SK-N-SH treated with all-trans-retinoic acid at 6 μM for 48 hours (cell line): ENCODE results near the gene SLCO3A1.

Experiments
- ATAC-seq: fragments of 200-7000 bp; cut with Tn5 transposase; 3 replicates; pipeline ENCODE4 v1.9.1; 2020; ENCODE audit warnings: mild to moderate bottlenecking, moderate library complexity
- ARNTL ChIP-seq: fragments of 450-650 bp; formaldehyde crosslinking; IDR thresholded peaks from 2 replicates; pipeline ENCODE4 v1.5.0; 2020; ENCODE audit warnings: low read depth, mild to moderate bottlenecking, moderate library complexity, borderline replicate concordance
- BACH2 ChIP-seq: fragments of 250-450 bp; sonication (Bioruptor Pico); IDR thresholded peaks from 2 replicates; pipeline ENCODE4 v1.9.0; 2021; ENCODE audit warnings: mild to moderate bottlenecking, borderline replicate concordance
- CREB5 ChIP-seq: fragments of 250-450 bp; sonication (Bioruptor Pico); IDR thresholded peaks from 2 replicates; pipeline ENCODE4 v1.5.1; 2020; ENCODE audit warnings: low read depth, mild to moderate bottlenecking, moderate library complexity
- CSDC2 ChIP-seq: fragments of 250-450 bp; sonication (Bioruptor Pico); IDR thresholded peaks from 2 replicates; pipeline ENCODE4 v1.5.0; 2020; ENCODE audit warnings: mild to moderate bottlenecking, moderate library complexity
- ESRRG ChIP-seq: fragments of 250-450 bp; sonication (Bioruptor Pico); IDR thresholded peaks from 2 replicates; pipeline ENCODE4 v1.6.1; 2021; ENCODE audit warnings: mild to moderate bottlenecking
- GLIS3 ChIP-seq: fragments of 250-450 bp; sonication (Bioruptor Pico); IDR thresholded peaks from 2 replicates; pipeline ENCODE4 v1.5.0; 2020; ENCODE audit warnings: mild to moderate bottlenecking, moderate library complexity
- ISL1 ChIP-seq: fragments of 250-450 bp; sonication (Bioruptor Pico); IDR thresholded peaks from 2 replicates; pipeline ENCODE4 v2.1.2; 2022; ENCODE audit warnings: mild to moderate bottlenecking, moderate library complexity
- OSR1 ChIP-seq: fragments of 250-450 bp; sonication (Bioruptor Pico); IDR thresholded peaks from 2 replicates; pipeline ENCODE4 v1.8.0; 2022; ENCODE audit warnings: moderate library complexity, mild to moderate bottlenecking, inconsistent platforms
- PPARA ChIP-seq: fragments of 250-450 bp; sonication (Bioruptor Pico); IDR thresholded peaks from 2 replicates; pipeline ENCODE4 v1.5.0; 2020; ENCODE audit warnings: mild to moderate bottlenecking, borderline replicate concordance
- RARB ChIP-seq: fragments of 250-450 bp; sonication (Bioruptor Pico); IDR thresholded peaks from 2 replicates; pipeline ENCODE4 v1.8.0; 2021; ENCODE audit warnings: mild to moderate bottlenecking, moderate library complexity
- SNAI2 ChIP-seq: fragments of 250-450 bp; sonication (Bioruptor Pico); IDR thresholded peaks from 2 replicates; pipeline ENCODE4 v1.5.0; 2020; ENCODE audit warnings: mild to moderate bottlenecking, moderate library complexity
- TCF4 ChIP-seq: fragments of 250-450 bp; sonication (Bioruptor Pico); IDR thresholded peaks from 2 replicates; pipeline ENCODE4 v1.8.0; 2021; ENCODE audit warnings: mild to moderate bottlenecking, moderate library complexity, borderline replicate concordance
- TOX ChIP-seq: fragments of 250-450 bp; sonication (Bioruptor Pico); IDR thresholded peaks from 2 replicates; pipeline ENCODE4 v1.8.0; 2021; ENCODE audit warnings: mild to moderate bottlenecking, moderate library complexity, borderline replicate concordance
- TSHZ2 ChIP-seq: fragments of 250-450 bp; sonication (Bioruptor Pico); IDR thresholded peaks from 2 replicates; pipeline ENCODE4 v1.5.0; 2020; ENCODE audit warnings: mild to moderate bottlenecking, moderate library complexity
- ZC3H10 ChIP-seq: fragments of 250-450 bp; sonication (Bioruptor Pico); IDR thresholded peaks from 2 replicates; pipeline ENCODE4 v1.5.1; 2021; ENCODE audit warnings: mild to moderate bottlenecking, moderate library complexity
- ZFP3 ChIP-seq: fragments of 250-450 bp; sonication (Bioruptor Pico); IDR thresholded peaks from 2 replicates; pipeline ENCODE4 v1.5.0; 2020; ENCODE audit warnings: mild to moderate bottlenecking, moderate library complexity
- ZFP30 ChIP-seq: fragments of 450-650 bp; formaldehyde crosslinking; IDR thresholded peaks from 2 replicates; pipeline ENCODE4 v1.5.0; 2022; ENCODE audit warnings: mild to moderate bottlenecking, moderate library complexity
- ZNF565 ChIP-seq: fragments of 450-650 bp; formaldehyde crosslinking; conservative IDR thresholded peaks from 2 replicates; pipeline ENCODE4 v1.5.0; 2020; ENCODE audit warnings: low read depth, mild to moderate bottlenecking, moderate library complexity
- ZNF70 ChIP-seq: fragments of 450-650 bp; formaldehyde crosslinking; IDR thresholded peaks from 2 replicates; pipeline ENCODE4 v1.5.0; 2020; ENCODE audit warnings: mild to moderate bottlenecking, moderate library complexity
- ZNF8 ChIP-seq: fragments of 450-650 bp; formaldehyde crosslinking; IDR thresholded peaks from 2 replicates; pipeline ENCODE4 v1.5.0; 2020; ENCODE audit warnings: mild to moderate bottlenecking, moderate library complexity
- TF ChIP-seq, protein P1 (sequence below): fragments of 250-450 bp; sonication (Bioruptor Pico); IDR thresholded peaks from 2 replicates; pipeline ENCODE4 v1.8.0; 2021; ENCODE audit warnings: low read depth, mild to moderate bottlenecking, moderate library complexity, borderline replicate concordance
- TF ChIP-seq, protein P2 (sequence below): fragments of 250-450 bp; sonication (Bioruptor Pico); IDR thresholded peaks from 2 replicates; pipeline ENCODE4 v1.5.1; 2021; ENCODE audit warnings: mild to moderate bottlenecking, moderate library complexity

The SLCO3A1 gene

DNA sequence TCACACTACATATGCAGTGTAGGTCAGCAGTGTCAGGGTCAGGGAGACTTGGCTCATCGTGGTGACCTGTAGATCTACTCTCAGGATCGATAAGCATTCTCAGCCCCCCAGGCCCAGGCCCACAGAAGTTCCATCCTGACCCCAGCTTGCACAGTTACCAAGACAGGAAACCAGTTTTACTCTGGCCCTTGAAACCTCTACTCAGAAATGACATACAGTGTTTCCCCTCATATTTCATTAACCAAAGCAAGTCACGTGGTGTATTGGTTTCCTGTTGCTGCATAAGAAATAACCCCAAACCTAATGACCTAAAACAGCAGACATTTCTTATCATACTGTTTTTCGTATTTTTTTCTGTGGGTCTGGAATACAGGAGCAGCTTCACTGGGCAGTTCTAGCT, 242.2 kb downstream of the SLCO3A1 start:
- TF ChIP-seq TCF4 (no peak), OSR1 (no peak), ZNF70 (no peak), ZNF8 (CRISPR knock-in tag) (no peak), SNAI2 (no peak), TOX (CRISPR knock-in tag) (no peak), GLIS3 (CRISPR knock-in tag) (no peak), ARNTL (CRISPR knock-in tag) (no peak), BACH2 (CRISPR knock-in tag) (no peak), ZFP30 (no peak), TSHZ2 (CRISPR knock-in tag) (no peak), RARB (CRISPR knock-in tag) (no peak), ZC3H10 (CRISPR knock-in tag) (no peak), ESRRG (CRISPR knock-in tag) (no peak), ISL1 (CRISPR knock-in tag) (no peak), CREB5 (CRISPR knock-in tag) (no peak), ZNF565 (CRISPR knock-in tag) (no peak)
- TF ChIP-seq, protein P1, sequence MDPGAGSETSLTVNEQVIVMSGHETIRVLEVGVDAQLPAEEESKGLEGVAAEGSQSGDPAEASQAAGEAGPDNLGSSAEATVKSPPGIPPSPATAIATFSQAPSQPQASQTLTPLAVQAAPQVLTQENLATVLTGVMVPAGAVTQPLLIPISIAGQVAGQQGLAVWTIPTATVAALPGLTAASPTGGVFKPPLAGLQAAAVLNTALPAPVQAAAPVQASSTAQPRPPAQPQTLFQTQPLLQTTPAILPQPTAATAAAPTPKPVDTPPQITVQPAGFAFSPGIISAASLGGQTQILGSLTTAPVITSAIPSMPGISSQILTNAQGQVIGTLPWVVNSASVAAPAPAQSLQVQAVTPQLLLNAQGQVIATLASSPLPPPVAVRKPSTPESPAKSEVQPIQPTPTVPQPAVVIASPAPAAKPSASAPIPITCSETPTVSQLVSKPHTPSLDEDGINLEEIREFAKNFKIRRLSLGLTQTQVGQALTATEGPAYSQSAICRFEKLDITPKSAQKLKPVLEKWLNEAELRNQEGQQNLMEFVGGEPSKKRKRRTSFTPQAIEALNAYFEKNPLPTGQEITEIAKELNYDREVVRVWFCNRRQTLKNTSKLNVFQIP (CRISPR knock-in tag), result no peak
- no peak for ATAC-seq

DNA sequence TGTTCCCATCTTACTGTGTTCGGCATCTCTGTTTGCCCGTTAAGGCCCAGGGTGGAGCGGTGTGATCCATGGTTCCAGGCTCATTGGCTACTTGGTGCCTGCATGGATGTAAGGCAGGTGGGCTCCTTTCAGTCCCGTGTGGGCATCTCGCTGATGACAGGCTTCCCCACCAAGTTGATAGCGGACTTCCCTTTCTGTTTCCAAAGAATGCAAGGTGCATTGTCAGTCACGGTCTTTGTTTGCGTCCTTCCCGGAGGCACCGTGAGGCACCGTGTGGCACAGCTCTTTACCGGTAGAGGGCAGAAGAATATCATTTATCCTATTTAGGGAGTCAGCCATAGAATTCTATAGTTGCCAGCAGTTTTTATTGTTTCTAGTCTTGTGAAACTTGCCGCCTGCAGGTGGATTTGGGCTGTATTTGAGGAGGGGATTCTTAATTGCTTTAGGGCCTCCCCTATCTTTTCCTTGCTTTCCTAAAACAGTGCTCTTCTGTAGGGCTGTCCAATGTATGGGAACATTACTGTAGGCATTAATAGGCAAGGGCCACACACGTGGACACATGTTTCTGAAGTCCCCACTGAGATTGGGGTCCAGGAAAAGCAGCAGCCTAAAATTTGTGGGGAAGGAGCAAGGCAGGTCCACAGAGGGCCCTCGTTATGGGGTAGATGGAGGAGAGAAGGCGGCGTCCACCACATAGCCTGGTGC, 244.1 kb downstream of the SLCO3A1 start:
- no peak for TF ChIP-seq ISL1 (CRISPR knock-in tag)
- TF ChIP-seq BACH2 (CRISPR knock-in tag), result no peak
- no peak for TF ChIP-seq SNAI2
- TF ChIP-seq PPARA (CRISPR knock-in tag), result no peak
- no peak for TF ChIP-seq ESRRG (CRISPR knock-in tag)
- no peak for TF ChIP-seq ZFP3 (CRISPR knock-in tag)
- TF ChIP-seq CREB5 (CRISPR knock-in tag), result no peak
- no peak for TF ChIP-seq ZFP30
- TF ChIP-seq TOX (CRISPR knock-in tag), result no peak
- TF ChIP-seq ARNTL (CRISPR knock-in tag), result no peak
- TF ChIP-seq ZNF565 (CRISPR knock-in tag), result no peak
- TF ChIP-seq, protein P2, sequence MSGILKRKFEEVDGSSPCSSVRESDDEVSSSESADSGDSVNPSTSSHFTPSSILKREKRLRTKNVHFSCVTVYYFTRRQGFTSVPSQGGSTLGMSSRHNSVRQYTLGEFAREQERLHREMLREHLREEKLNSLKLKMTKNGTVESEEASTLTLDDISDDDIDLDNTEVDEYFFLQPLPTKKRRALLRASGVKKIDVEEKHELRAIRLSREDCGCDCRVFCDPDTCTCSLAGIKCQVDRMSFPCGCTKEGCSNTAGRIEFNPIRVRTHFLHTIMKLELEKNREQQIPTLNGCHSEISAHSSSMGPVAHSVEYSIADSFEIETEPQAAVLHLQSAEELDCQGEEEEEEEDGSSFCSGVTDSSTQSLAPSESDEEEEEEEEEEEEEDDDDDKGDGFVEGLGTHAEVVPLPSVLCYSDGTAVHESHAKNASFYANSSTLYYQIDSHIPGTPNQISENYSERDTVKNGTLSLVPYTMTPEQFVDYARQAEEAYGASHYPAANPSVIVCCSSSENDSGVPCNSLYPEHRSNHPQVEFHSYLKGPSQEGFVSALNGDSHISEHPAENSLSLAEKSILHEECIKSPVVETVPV (CRISPR knock-in tag), result no peak
- TF ChIP-seq ZNF70, result no peak
- TF ChIP-seq, all 23 proteins: peak for 0
- peak; percentile 96 for ATAC-seq

DNA sequence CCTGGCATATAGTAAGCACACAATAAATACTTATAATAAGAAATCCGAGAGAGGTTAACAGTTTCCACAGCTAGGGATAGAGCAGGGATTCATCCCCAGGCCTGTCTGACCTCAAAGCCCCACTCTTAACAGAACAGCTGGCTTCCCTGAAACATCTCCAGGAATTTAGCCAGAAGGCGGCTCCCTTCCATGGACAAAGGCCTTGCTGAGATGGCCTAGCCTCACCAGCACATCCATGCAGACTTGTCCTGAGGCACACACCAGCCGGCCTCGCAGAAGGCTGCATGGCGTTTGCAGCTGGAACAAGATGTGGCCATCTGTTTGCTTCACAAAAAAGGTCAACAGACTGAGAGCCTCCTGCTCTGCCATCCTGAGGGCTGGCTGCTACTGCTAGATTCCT, 245.4 kb downstream of the SLCO3A1 start:
- ATAC-seq, result no peak
- no peak for TF ChIP-seq OSR1
- no peak for TF ChIP-seq ZNF70
- TF ChIP-seq CREB5 (CRISPR knock-in tag), result no peak
- TF ChIP-seq, protein P1 (CRISPR knock-in tag), result no peak
- TF ChIP-seq, protein P2 (CRISPR knock-in tag), result no peak
- TF ChIP-seq CSDC2, result no peak
- TF ChIP-seq ZC3H10 (CRISPR knock-in tag), result no peak
- no peak for TF ChIP-seq TOX (CRISPR knock-in tag)
- TF ChIP-seq ESRRG (CRISPR knock-in tag), result no peak
- TF ChIP-seq ARNTL (CRISPR knock-in tag), result no peak
- TF ChIP-seq RARB (CRISPR knock-in tag), result no peak
